ENCODE data around the gene CNTN2. TPM values are rescaled to one million over a fixed set of nuclear protein-coding genes. Genes with fewer than 3 reads are reported as not detected.

The CNTN2 gene
- total RNA-seq (2012; rRNA removed), result under 0.01 TPM in 1 of 2 replicates, not detected in the other

GRCh38 chr1:205042911-205043806, at the start of gene CNTN2:
TSS of gene CNTN2 (plus strand) at chr1:205043212. CDS start at chr1:205053186, 9,974 bp downstream.
- no peaks in the 10 kb centered on the region for H3K36me3 ChIP-seq (ENCODE audit: insufficient read depth, low read length)
- no peaks in the 10 kb centered on the region for H3K4me1 ChIP-seq (ENCODE audit: control insufficient read depth, insufficient read depth, low read length)
- H3K4me3 ChIP-seq (ENCODE audit: low read length), result no peak within 1 kb of the TSS
- H3K27me3 ChIP-seq (ENCODE audit: control insufficient read depth, insufficient read depth, low read length), result peaks cover 96% of the 10 kb centered on the region
- no peak within 1 kb of the TSS for H3K9ac ChIP-seq (ENCODE audit: low read depth, low read length)
- H3K4me2 ChIP-seq (ENCODE audit: low read length), result no peak within 1 kb of the TSS
- no peaks in the 10 kb centered on the region for H3K9me3 ChIP-seq (replicated peaks; ENCODE audit: low read length)

DNA sequence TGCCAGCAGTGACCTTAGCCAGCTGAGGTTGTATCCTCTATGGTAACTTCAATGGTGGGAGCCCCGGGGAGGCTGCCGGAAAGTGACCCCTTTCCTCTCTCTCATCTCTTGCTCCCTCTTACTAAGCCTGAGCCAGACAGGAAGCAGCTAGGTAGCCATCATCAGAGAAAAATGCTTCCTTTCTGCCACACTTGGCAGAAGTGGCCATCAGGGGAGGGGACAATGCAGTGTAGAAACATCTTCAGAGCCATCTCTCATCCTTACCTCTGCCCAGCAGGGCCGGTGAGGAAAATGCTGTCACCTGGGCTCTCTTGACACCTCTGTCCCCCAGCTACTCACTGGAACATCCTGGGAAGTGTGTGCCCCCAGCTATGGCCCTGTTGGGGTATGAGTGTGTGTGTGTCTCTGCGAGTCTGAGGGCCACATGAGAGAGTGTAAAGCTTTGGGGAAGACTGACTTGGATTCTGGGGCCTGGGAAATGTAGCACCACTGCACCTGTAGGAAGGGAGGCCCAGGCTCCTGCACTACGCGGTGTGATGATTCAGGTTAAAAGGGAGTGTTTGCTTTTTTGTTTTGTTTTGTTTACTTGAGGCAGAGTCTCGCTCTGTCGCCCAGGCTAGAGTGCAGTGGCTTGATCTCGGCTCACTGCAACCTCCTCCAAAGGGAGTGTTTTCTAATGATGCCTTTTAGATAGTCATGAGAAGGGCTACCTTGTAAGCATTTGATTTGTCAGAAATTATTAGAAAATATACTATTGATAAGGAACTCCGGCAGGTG, 48.7 kb upstream of the CNTN2 start:
- Histone ChIP-seq H3K4me3 (ENCODE audit: low read length) (no peak overlapping the region), H3K36me3 (ENCODE audit: insufficient read depth, low read length) (no peaks in the 10 kb centered on the region), H3K27me3 (ENCODE audit: control insufficient read depth, insufficient read depth, low read length) (peaks cover 23% of the 10 kb centered on the region), H3K4me2 (ENCODE audit: low read length) (no peak overlapping the region), H3K4me1 (ENCODE audit: control insufficient read depth, insufficient read depth, low read length) (no peaks in the 10 kb centered on the region), H3K9ac (ENCODE audit: low read depth, low read length) (no peak overlapping the region), H3K9me3 (replicated peaks; ENCODE audit: low read length) (no peaks in the 10 kb centered on the region)

- Histone ChIP-seq H3K9me3 (replicated peaks; ENCODE audit: low read length) (no peaks in the 10 kb centered on the region), H3K4me1 (ENCODE audit: control insufficient read depth, insufficient read depth, low read length) (no peaks in the 10 kb centered on the region), H3K4me2 (ENCODE audit: low read length) (no peak overlapping the region), H3K9ac (ENCODE audit: low read depth, low read length) (no peak overlapping the region), H3K4me3 (ENCODE audit: low read length) (no peak overlapping the region), H3K27me3 (ENCODE audit: control insufficient read depth, insufficient read depth, low read length) (peaks cover 27% of the 10 kb centered on the region), H3K36me3 (ENCODE audit: insufficient read depth, low read length) (no peaks in the 10 kb centered on the region)
Observed at GRCh38 chr1:204996981-204997380, 46.0 kb upstream of the CNTN2 start.

- H3K4me1 ChIP-seq (ENCODE audit: control insufficient read depth, insufficient read depth, low read length), result no peaks in the 10 kb centered on the region
- H3K36me3 ChIP-seq (ENCODE audit: insufficient read depth, low read length), result no peaks in the 10 kb centered on the region
- H3K27me3 ChIP-seq (ENCODE audit: control insufficient read depth, insufficient read depth, low read length), result peaks cover 22% of the 10 kb centered on the region
- no peak overlapping the region for H3K4me3 ChIP-seq (ENCODE audit: low read length)
- no peak overlapping the region for H3K4me2 ChIP-seq (ENCODE audit: low read length)
- no peaks in the 10 kb centered on the region for H3K9me3 ChIP-seq (replicated peaks; ENCODE audit: low read length)
- H3K9ac ChIP-seq (ENCODE audit: low read depth, low read length), result no peak overlapping the region
Observed at GRCh38 chr1:204997591-204998355, 45.2 kb upstream of the CNTN2 start.

- Histone ChIP-seq H3K36me3 (ENCODE audit: insufficient read depth, low read length) (no peaks in the 10 kb centered on the region), H3K4me1 (ENCODE audit: control insufficient read depth, insufficient read depth, low read length) (no peaks in the 10 kb centered on the region), H3K27me3 (ENCODE audit: control insufficient read depth, insufficient read depth, low read length) (peaks cover 21% of the 10 kb centered on the region)
Observed at GRCh38 chr1:205001162-205001561, 41.9 kb upstream of the CNTN2 start.

DNA sequence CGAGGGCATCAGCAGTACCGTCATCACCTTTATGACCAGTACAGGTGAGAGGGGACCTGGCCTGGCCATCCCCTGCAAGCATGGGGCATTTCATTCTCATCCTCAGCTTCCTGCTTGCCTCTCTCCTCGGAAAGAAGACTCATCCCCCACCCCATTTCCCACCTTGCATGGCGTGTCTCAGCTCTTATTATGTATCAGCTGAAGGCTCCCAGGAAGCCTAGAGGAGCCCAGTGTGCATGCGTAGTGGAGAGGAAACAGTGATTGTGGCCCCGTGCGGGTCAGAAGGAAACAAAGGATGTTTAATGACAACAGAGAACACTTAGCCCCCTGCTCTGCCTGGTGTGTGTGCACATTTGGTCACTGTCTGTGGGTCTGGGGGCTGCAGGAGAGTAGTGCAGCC, 40.3 kb upstream of the CNTN2 start:
- Histone ChIP-seq H3K36me3 (ENCODE audit: insufficient read depth, low read length) (no peaks in the 10 kb centered on the region), H3K9ac (ENCODE audit: low read depth, low read length) (no peak overlapping the region), H3K4me2 (ENCODE audit: low read length) (no peak overlapping the region)

More at GRCh38 chr1:205001162-205001561, 41.9 kb upstream of the CNTN2 start:
- Histone ChIP-seq H3K9ac (ENCODE audit: low read depth, low read length) (no peak overlapping the region), H3K4me2 (ENCODE audit: low read length) (no peak overlapping the region), H3K4me3 (ENCODE audit: low read length) (no peak overlapping the region), H3K9me3 (replicated peaks; ENCODE audit: low read length) (no peaks in the 10 kb centered on the region)

DNA sequence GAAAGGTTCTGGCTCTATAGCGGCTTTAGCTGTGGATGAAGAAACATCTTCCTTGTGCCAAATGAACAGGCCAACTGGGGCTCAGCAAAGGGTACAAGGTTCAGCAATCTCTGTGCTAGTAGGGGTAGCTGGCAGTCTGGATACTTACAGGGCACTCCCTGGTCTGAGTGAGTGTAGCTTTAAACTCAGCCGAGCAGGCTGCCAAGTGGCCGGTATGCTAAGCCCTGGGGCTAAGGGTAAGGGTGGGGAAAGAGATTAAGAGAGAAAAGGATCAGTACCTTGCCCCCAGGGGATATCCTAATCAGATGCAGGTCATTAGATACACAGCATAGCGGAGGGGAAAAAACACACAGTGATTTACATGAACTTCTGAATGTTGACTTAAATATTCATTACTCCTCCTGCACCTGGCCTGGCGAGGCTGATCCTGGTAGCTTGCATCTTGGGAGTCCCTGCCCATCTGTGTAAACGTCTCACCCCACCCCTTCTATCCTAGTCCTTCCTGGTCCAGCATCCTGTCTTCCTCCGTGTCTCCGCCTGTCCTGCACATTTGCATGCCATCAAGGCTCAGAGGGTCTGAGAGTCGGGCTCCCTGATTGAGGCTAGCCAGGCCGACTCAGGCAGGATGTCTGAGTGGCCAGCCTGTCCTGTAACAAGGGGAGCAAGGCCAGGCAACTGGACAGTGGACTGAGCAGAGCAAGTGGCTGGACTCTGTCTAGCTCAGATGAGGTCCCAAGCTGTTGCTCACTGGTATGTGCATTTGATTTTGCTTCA, 39.5 kb upstream of the CNTN2 start:
- Histone ChIP-seq H3K27me3 (ENCODE audit: control insufficient read depth, insufficient read depth, low read length) (peaks cover 18% of the 10 kb centered on the region), H3K9ac (ENCODE audit: low read depth, low read length) (no peak overlapping the region), H3K4me1 (ENCODE audit: control insufficient read depth, insufficient read depth, low read length) (no peaks in the 10 kb centered on the region)

More for the DNA sequence above, 40.3 kb upstream of the CNTN2 start:
- Histone ChIP-seq H3K4me3 (ENCODE audit: low read length) (no peak overlapping the region), H3K4me1 (ENCODE audit: control insufficient read depth, insufficient read depth, low read length) (no peaks in the 10 kb centered on the region), H3K9me3 (replicated peaks; ENCODE audit: low read length) (no peaks in the 10 kb centered on the region), H3K27me3 (ENCODE audit: control insufficient read depth, insufficient read depth, low read length) (peaks cover 18% of the 10 kb centered on the region)

GRCh38 chr1:205004351-205004750, 38.7 kb upstream of the CNTN2 start:
- H3K27me3 ChIP-seq (ENCODE audit: control insufficient read depth, insufficient read depth, low read length), result peaks cover 18% of the 10 kb centered on the region
- no peaks in the 10 kb centered on the region for H3K36me3 ChIP-seq (ENCODE audit: insufficient read depth, low read length)
- no peaks in the 10 kb centered on the region for H3K9me3 ChIP-seq (replicated peaks; ENCODE audit: low read length)
- H3K4me3 ChIP-seq (ENCODE audit: low read length), result no peak overlapping the region
- no peak overlapping the region for H3K9ac ChIP-seq (ENCODE audit: low read depth, low read length)
- no peaks in the 10 kb centered on the region for H3K4me1 ChIP-seq (ENCODE audit: control insufficient read depth, insufficient read depth, low read length)
- H3K4me2 ChIP-seq (ENCODE audit: low read length), result no peak overlapping the region

More for the DNA sequence above, 39.5 kb upstream of the CNTN2 start:
- no peaks in the 10 kb centered on the region for H3K36me3 ChIP-seq (ENCODE audit: insufficient read depth, low read length)
- H3K9me3 ChIP-seq (replicated peaks; ENCODE audit: low read length), result no peaks in the 10 kb centered on the region
- H3K4me2 ChIP-seq (ENCODE audit: low read length), result no peak overlapping the region
- H3K4me3 ChIP-seq (ENCODE audit: low read length), result no peak overlapping the region

- Histone ChIP-seq H3K4me1 (ENCODE audit: control insufficient read depth, insufficient read depth, low read length) (no peaks in the 10 kb centered on the region), H3K27me3 (ENCODE audit: control insufficient read depth, insufficient read depth, low read length) (peaks cover 17% of the 10 kb centered on the region), H3K9me3 (replicated peaks; ENCODE audit: low read length) (no peaks in the 10 kb centered on the region)
Observed at GRCh38 chr1:205008896-205009295, 34.1 kb upstream of the CNTN2 start.

GRCh38 chr1:205009670-205010069, 33.3 kb upstream of the CNTN2 start:
- peaks cover 20% of the 10 kb centered on the region for H3K27me3 ChIP-seq (ENCODE audit: control insufficient read depth, insufficient read depth, low read length)

More at GRCh38 chr1:205008896-205009295, 34.1 kb upstream of the CNTN2 start:
- H3K4me3 ChIP-seq (ENCODE audit: low read length), result no peak overlapping the region
- H3K9ac ChIP-seq (ENCODE audit: low read depth, low read length), result no peak overlapping the region
- H3K36me3 ChIP-seq (ENCODE audit: insufficient read depth, low read length), result no peaks in the 10 kb centered on the region
- H3K4me2 ChIP-seq (ENCODE audit: low read length), result no peak overlapping the region

More at GRCh38 chr1:205009670-205010069, 33.3 kb upstream of the CNTN2 start:
- H3K36me3 ChIP-seq (ENCODE audit: insufficient read depth, low read length), result no peaks in the 10 kb centered on the region
- H3K4me3 ChIP-seq (ENCODE audit: low read length), result no peak overlapping the region
- H3K4me2 ChIP-seq (ENCODE audit: low read length), result no peak overlapping the region
- no peaks in the 10 kb centered on the region for H3K4me1 ChIP-seq (ENCODE audit: control insufficient read depth, insufficient read depth, low read length)
- H3K9me3 ChIP-seq (replicated peaks; ENCODE audit: low read length), result no peaks in the 10 kb centered on the region
- no peak overlapping the region for H3K9ac ChIP-seq (ENCODE audit: low read depth, low read length)
